HG03520 (cell line): ENCODE data around the gene KDM8.
A peak's percentile ranks its signal among the peaks of the same experiment; 100 is the strongest.

Experiments used
- ATAC-seq: cut with Tn5 transposase; IDR thresholded peaks from one replicate; pipeline ENCODE4 v1.9.1; 2021; ENCODE audit warnings: mild to moderate bottlenecking, moderate library complexity; ENCODE audit not compliant: unreplicated experiment

KDM8 gene

GRCh38 chr16:27264151-27264550, 60.8 kb downstream of the KDM8 start:
- no peak for ATAC-seq

GRCh38 chr16:27265982-27266381, 62.7 kb downstream of the KDM8 start:
- no peak for ATAC-seq

GRCh38 chr16:27267037-27267677, 63.8 kb downstream of the KDM8 start:
- no peak for ATAC-seq

- peak; percentile 95 for ATAC-seq
Measured at GRCh38 chr16:27268376-27269299, 65.3 kb downstream of the KDM8 start, which contains the start of gene NSMCE1. NSMCE1 (minus strand) TSS chr16:27268772; CDS start chr16:27257570, 11,202 bp downstream.

GRCh38 chr16:27269300-27270150, 66.2 kb downstream of the KDM8 start:
- no peak for ATAC-seq

DNA sequence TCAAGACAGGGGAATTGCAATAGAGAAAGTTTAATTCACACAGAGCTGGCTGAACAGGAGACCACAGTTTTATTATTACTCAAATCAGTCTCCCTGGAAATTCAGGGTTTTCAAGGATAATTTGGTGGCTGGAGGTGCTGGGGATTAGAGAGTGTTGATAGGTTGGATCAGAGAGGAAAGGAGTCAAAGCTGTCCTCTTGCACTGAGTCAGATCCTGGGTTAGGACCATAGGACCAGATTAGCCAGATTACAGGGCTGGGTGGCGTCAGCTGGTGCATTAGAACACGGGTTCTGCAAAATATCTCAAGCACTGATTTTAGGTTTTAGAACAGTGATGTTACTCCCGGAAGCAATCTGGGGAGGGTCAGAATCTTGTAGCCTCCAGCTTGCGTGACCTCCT, 67.0 kb downstream of the KDM8 start:
- ATAC-seq = no peak
